ENCODE results near the gene ITPK1.
A peak's percentile ranks its signal among the peaks of the same experiment; 100 is the strongest.

Gene ITPK1

GRCh38 chr14:93027810-93028723, 87.7 kb downstream of the ITPK1 start:
- no peak for DNase-seq (ENCODE audit: low read depth)

DNA sequence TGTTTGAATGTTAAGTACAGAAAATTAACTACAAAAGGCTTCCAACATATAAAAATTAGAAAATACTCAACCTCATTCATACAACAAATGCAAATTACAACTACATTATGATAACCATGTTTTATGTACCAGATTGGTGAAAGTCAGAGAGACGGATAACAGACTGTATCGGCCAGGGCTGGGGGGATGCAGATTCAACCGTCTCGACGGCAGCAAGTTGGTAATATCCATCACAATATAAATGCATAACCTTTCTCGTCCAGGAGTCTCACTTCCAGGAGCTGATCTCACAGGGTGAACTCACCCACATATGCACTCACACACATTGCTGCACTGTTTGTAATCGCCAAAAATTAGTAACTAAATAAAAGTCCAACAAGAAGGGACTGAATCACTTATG, 89.4 kb downstream of the ITPK1 start:
- no peak for DNase-seq (ENCODE audit: low read depth)

DNA sequence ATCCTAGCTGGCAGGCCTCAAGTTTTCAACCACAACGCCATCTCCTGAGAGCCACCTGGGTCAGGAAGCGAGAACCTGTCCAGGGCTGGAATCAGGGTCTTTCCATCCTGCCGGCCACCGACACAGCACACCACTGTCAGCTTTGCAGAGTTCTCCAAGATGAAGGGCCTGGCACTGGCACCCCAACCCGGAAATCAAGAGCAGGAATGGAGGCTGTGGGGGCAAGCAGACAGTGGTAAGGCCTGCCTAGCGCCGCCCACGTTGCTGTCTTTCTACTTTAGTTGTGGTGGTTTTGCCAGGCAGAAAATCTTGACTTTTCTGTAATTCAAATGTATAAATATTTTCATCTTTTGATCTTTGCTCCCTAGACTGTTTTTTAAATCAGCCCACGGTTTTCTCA, 90.7 kb downstream of the ITPK1 start:
- no peak for DNase-seq (ENCODE audit: low read depth)

- no peak for DNase-seq (ENCODE audit: low read depth)
These were observed 91.2 kb downstream of the ITPK1 start for GRCh38 chr14:93024493-93024892.

DNA sequence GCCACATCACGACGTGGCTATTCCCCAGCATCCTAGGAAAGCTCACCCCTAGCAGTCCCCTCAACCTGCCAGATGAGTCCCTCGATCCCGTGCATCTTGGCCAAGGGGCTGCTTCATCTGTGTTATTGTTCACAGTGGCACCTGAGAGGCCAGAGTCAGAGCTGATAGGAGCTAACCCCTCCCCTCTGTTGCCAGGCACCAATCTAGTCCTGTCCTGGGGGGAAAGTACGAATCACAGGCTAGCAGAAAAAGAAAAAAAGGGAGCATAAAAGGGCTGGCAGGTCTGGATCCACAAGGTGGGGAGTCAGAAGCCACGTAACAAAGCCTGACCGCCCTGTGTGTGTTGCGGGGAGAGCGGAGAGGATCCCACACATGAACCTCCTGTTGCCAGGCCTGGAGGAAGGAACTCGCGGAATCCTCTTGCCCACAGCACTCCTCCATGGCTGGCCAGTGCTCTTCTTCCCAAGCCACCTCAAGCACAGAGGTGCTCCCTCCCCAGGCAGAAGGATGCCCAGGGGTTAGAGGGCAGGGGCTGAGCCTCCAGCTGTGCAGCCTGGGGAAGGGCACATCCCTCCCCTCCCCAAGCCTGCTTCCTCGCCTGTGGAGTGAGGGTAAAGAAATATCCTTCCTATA, 91.8 kb downstream of the ITPK1 start:
- no peak for DNase-seq (ENCODE audit: low read depth)

DNA sequence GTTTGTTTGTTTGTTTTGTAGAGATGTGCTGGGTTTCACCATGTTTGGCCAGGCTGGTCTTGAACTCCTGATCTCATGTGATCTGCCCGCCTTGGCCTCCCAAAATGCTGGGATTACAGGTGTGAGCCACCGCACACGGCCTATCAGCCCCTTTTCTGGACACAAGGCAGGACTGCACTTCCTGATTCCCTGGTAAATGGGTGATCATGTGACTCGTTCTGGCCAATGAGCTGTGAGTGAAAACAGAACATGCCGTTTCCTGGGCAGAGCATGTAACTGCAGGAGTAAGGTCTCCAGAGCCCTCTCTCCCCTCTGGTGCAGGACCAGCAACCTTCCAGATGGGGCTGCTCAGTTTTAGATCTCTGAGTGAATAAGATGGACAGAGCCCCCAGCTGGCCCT, 92.7 kb downstream of the ITPK1 start:
- no peak for DNase-seq (ENCODE audit: low read depth)

GRCh38 chr14:93019970-93020369, 95.8 kb downstream of the ITPK1 start:
- no peak for DNase-seq (ENCODE audit: low read depth)

- no peak for DNase-seq (ENCODE audit: low read depth)
These were observed 96.3 kb downstream of the ITPK1 start for GRCh38 chr14:93019367-93019843.

DNA sequence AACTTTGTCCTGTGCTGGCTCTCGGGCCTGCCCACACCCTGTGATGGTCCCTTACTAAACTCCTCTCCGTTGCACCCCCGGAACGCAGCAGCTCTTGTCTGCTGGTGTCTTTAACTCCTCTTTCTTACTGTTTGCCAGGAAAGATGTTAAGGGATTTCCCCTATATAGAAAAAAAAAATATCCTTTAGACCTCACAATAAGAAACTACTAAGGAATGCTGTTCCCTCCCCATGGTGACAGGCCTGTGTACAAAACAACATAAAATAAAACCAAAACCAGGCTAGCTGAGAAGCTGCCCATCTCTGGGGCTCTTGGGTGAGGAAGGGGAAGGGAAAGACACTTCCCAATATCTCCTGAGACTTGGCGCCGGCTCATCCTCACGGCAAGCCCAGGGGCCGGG, 97.4 kb downstream of the ITPK1 start:
- DNase-seq (ENCODE audit: low read depth), result no peak

- no peak for DNase-seq (ENCODE audit: low read depth)
These were observed 97.8 kb downstream of the ITPK1 start for GRCh38 chr14:93017898-93018297.

DNA sequence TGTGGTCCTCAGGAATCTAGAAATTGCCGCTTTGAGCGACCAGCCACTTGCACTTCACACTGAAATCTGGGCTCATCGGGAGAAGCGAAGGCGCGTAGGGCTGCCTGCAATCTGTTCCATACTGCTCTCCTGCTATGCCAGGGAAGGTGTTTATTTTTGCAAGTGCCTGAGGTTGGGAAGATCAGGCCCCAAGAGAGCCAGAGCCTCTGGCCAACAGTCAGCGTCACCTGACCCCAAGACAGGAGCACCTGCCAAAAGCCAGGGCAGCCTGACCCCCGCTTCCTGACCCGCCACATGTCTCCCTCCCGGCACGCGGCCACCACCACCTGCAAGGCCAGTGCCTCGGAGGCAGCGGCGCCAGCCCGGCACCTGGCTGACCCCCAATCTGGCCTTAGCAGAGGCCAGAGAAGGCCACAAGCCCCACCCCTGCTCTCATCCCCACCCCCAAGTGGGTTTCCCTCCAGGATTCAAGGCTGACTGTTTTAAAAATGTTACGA, 98.4 kb downstream of the ITPK1 start:
- DNase-seq (ENCODE audit: low read depth), result no peak

- no peak for DNase-seq (ENCODE audit: low read depth)
These were observed 99.4 kb downstream of the ITPK1 start for GRCh38 chr14:93016275-93016845.

GRCh38 chr14:93015505-93015904, 100.2 kb downstream of the ITPK1 start:
- DNase-seq (ENCODE audit: low read depth), result no peak

- DNase-seq (ENCODE audit: low read depth), result no peak
These were observed 100.7 kb downstream of the ITPK1 start for GRCh38 chr14:93015064-93015463.

DNA sequence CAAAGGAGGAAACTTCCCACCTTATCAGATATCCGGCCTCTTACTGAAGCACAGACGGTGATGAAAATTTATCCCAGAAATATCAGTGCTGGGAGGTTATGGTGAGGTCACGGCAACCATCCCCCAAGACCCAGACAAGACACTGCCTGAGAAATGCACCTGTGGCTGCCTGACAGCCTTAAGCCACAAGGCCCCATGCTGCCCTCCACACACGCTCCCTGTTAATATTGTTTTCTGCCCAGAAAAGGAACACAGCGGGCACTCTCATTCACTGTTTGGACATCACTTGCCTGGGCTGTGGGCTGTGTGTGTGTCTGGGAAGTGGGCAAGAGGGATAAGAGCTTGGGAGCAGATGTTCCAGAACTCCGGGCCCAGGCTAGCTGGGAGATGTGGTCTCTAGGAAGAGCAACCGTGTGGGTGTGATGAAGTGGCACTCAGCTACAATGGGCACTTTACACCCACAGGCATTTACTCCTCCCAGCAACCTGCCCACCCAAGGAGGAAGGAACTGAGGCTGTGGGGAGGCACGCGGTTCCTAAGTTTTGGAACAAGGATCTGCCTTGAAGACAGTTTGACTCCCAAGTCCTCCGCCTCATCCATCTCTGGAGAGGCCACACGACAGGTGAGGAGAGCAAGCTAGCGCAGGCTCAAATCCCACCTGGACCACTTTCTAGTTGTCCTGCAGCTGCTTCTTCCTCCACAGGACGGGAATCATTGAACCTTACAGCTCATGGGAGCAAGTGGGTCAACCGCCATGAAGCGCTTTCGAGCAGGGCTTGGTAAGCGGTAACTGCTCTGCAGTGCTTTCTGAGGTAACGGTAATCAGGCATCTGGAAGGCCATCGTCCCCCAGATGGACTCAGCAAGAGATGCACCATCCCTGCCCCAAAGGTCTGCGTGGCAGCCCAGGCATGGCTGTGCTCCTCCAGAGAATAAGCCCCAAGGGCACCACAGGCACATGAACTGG, 101.4 kb downstream of the ITPK1 start:
- DNase-seq (ENCODE audit: low read depth), result no peak

DNA sequence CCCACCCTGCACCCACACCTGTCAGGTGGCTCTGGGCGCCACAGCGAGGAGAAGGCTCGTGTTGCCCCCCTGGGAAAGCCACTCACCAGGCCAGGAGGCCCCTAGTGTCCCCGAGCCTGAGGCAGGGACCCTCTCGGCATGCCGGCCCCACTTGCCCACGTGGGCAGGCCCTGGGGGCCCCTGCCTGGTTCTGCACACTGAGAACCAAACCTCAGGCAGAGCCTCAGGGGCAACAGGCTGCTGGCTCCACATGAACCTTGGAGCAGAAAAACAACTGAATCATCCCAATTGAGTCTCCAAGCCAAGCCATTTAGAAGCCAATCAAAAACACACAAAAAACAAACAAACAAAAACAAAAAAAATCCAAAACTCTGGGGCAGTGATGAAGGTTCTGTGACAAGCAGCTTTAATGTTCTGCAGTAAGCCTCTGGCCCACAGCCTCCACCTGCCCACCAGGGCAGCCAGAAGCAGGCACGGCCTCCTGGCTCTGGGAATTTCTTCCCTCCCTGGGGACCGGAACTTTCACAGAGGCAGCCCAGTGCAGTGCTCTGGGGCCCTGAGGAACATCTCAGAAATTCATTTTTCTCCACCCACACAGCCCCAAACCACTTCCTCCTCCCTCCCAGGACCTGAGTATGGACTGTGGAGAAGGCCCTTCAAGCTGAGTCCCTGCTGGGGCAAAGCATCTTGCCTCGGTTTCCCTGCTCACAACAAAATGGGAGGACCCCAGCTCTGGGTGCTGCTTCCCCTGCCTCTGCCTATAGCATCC, 102.6 kb downstream of the ITPK1 start:
- DNase-seq (ENCODE audit: low read depth), result peak; percentile 54

GRCh38 chr14:93012506-93012905, 103.2 kb downstream of the ITPK1 start:
- no peak for DNase-seq (ENCODE audit: low read depth)

DNA sequence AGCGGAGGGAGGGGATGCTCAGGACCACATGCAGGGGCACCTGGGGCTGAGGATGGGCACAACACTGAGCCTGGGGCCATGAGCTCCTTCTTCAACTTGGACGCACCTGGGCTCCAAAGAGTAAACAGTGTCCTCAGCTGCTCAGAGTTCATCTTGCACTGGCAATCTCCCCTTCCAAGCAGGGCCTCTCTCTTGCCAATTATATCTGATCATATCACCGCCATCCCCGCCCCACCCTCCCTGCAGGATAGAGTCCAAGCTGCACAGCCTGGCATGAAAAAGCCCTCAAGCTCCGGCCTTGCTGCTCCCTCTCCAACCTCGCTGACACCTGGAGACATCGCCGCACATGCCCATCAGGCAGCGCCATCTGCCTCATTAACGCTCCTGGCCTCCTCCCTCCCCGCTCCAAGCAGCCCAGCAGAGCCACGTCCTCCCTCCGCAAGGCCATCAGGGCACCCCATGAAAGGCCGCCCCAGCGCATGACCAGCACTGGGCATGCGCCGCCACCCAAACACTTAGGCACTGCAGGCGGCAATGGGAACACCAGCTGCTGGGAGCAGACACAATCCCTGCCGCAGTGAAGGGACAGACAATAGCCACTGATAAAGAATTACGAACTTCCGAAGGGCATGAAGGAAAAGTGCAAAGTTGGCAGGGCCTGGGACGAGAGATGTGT, 103.9 kb downstream of the ITPK1 start:
- no peak for DNase-seq (ENCODE audit: low read depth)

DNA sequence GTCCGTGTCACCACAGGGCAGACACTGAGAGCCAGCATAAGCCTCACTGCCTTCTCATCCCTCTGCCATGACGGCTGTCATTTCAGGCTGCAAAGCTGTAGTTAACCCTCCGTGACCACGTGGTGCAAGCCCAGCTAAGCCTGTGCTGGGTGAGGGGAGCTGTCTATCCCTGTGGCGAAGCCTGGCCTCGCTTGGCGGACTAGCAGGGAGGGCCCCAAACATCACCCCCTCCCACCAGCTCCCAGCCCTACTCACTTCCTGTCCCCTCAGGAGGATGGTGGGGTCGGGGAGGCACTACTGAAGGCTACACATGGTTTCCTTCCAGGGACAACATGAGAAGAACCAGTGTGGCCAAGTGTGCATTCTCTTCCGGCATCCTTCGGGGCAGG, 104.6 kb downstream of the ITPK1 start:
- no peak for DNase-seq (ENCODE audit: low read depth)

DNA sequence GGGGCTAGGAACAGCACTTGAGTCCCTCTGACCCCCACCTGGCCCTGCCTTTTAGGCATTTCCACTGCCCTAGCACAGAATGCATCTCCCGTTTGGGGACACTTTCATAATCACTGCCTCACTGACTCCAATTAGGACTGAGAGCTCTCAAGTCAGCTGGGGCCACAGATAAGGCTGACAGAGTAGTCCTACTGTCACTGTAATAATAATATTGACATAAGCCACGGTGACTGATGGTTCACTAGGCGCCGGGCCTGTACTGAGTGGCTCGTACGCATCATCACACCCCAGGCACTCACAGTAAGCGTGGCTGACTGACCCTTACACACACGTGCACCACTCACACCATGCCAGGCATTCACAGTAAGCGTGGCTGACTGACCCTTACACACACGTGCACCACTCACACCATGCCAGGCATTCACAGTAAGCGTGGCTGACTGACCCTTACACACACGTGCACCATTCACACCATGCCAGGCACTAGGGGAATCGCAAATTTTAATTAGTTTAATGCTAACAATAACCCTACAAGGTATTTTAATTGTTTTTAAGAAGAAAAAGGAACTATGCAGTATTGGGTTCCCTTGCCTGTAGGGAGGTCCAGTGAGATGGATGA, 105.1 kb downstream of the ITPK1 start:
- DNase-seq (ENCODE audit: low read depth), result no peak
